Heart left ventricle (tissue), 13 donors: ENCODE results near the gene LHX5.

Experiments
- CTCF ChIP-seq, 12 donors: fragments of 200-600 bp; sonication (generic) in 4 of 12; IDR thresholded peaks; one replicate each; pipeline versions ENCODE4 v1.5.0 to v1.8.0; 2018 to 2022; ENCODE audit warnings: antibody characterized with exemption in 12 of 12, mild to moderate bottlenecking in 5 of 12
- POLR2A ChIP-seq, 2 donors: fragments of 450-650 bp; IDR thresholded peaks; one replicate each; pipeline ENCODE4 v1.6.1; 2017; ENCODE audit warnings: antibody characterized with exemption in 2 of 2, mild to moderate bottlenecking in 2 of 2, moderate library complexity in 2 of 2
- donor health status: ischemic (EF 13 %, LVEDD 7.1; RV severe dilation, severe dysfunction).
- donor health status: DM: no; HTN: yes; CAD: no.
- donor health status: DM: no; HTN: no; CAD: no.
- donor health status: ischemic (EF 25% LVEDD 6.9; RV normal size, moderate dysfunction).
- donor health status: ischemic (EF 25% LVEDD 5.7; RV mildly dilated, moderate dysfunction).
- donor health status: ischemic (EF 35%, LVEDD 5.7; RV mildly dilated, moderate dysfunction).
- donor health status: nonischemic (EF 11% LVEDD 7.7; RV severe dilation, severe dysfunction).
- donor health status: DM: yes; HTN: yes; CAD: no.
- donor health status: PGD.
- donor health status: ischemic (EF 29% LVEDD 5.4; RV normal size, mild dysfunction).
- donor health status: nonischemic (EF 23%, LVEDD 6.1; RV moderate dilation, normal function).

GRCh38 chr12:113461666-113462065 lies 10.0 kb downstream of the LHX5 start:
- peak in 5 of 12 donors; percentile 13 to 34 (median 28) for TF ChIP-seq CTCF (IDR thresholded peaks at IDR 0.05)
- TF ChIP-seq POLR2A (IDR thresholded peaks at IDR 0.05), result no peak
